Sigmoid colon (tissue), 3 donors: Measurements from ENCODE around the gene DSCAML1.

Source experiments
- POLR2A ChIP-seq, 2 donors: fragments of 450-650 bp; IDR thresholded peaks; one replicate each; pipeline ENCODE4 v1.6.1; 2016; ENCODE audit warnings: antibody characterized with exemption in 2 of 2, mild to moderate bottlenecking in 2 of 2, moderate library complexity in 2 of 2
- TF ChIP-seq, protein P1 (sequence below), 4 experiments: fragments of 450-650 bp in 3 of 4; fragments of 200-600 bp in 1 of 4; IDR thresholded peaks; one replicate each; pipeline ENCODE4 v1.5.1; 2016 to 2019; ENCODE audit warnings: antibody characterized with exemption in 4 of 4, mild to moderate bottlenecking in 3 of 4, moderate library complexity in 2 of 4

DNA sequence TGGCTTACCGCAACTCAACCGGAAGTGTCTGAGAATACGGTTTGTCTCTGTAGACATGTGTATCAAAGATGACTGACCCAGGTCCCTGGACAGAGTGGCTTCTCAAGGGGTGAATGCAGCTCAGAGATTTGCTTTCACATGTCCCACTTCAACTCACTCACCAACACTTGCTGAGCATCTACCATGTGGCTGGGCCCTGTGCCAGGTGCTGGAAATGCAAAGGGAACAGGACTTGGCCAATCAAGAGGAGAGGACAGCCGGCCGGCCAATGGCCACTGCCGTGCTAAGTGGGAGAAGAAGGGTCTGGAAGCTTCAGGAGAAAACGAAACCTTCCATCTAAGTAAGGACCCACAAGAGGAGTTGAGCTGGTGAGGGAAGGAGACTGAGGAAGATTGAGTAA is 318.1 kb downstream of the DSCAML1 start:
- TF ChIP-seq, protein P1, sequence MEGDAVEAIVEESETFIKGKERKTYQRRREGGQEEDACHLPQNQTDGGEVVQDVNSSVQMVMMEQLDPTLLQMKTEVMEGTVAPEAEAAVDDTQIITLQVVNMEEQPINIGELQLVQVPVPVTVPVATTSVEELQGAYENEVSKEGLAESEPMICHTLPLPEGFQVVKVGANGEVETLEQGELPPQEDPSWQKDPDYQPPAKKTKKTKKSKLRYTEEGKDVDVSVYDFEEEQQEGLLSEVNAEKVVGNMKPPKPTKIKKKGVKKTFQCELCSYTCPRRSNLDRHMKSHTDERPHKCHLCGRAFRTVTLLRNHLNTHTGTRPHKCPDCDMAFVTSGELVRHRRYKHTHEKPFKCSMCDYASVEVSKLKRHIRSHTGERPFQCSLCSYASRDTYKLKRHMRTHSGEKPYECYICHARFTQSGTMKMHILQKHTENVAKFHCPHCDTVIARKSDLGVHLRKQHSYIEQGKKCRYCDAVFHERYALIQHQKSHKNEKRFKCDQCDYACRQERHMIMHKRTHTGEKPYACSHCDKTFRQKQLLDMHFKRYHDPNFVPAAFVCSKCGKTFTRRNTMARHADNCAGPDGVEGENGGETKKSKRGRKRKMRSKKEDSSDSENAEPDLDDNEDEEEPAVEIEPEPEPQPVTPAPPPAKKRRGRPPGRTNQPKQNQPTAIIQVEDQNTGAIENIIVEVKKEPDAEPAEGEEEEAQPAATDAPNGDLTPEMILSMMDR (IDR thresholded peaks at IDR 0.05), result no peak
- TF ChIP-seq POLR2A (IDR thresholded peaks at IDR 0.05), result no peak
